Middle frontal gyrus (tissue), 1 donor: Measurements from ENCODE around the gene BRINP3.
"Not testable (repeated sequence)": the region's sequence is repeated elsewhere in the genome, so short reads cannot be mapped to it uniquely, and the experiment has no call there.

ENCODE experiments used
- DNase-seq: peaks from one replicate; pipeline ENCODE4 v3.0.0-alpha.2; 2015; ENCODE audit warnings: low spot score; ENCODE audit errors: extremely low spot score

BRINP3 gene

DNA sequence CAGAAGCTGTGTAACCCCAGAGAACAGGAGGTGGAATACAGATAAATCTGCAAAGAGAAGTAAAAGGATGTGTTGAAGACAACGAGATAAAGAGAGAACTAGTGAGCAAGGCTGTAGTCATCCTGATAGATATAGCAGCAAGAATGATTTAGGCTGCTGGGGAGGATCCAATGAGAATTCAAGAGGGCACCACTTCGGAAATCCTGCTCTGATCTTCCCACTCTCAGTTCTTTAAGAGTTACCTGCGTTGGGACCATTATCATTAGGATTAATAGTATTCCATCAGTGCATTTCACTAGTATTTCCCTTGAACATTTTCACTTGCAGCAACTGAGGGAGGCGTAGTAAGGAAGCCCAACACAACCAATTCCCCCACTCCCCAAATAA is at the start of gene BRINP3:
Gene BRINP3 (minus strand): TSS at position 103 of the 387 bp plus-strand sequence.
- DNase-seq = no peak

DNA sequence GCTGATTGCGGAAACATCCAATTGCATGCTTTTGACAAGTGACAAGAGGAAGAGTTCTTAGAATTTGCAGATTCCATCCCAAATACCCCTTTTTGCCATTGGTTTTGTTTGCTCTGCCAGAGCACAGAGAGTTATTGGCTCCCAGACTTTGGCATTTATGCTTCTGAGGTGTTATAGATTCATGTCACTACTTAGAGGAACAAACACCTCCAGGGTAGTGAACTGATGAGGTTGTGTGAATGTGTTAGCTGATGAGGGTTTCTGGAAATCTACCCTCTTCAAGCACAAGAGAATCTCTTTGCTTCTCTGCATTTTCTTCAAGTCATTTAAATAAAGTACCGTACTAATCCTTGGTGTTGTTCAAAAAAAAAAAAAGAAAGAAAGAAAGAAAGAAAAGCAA is 33.9 kb upstream of the BRINP3 start:
- DNase-seq = no peak

DNA sequence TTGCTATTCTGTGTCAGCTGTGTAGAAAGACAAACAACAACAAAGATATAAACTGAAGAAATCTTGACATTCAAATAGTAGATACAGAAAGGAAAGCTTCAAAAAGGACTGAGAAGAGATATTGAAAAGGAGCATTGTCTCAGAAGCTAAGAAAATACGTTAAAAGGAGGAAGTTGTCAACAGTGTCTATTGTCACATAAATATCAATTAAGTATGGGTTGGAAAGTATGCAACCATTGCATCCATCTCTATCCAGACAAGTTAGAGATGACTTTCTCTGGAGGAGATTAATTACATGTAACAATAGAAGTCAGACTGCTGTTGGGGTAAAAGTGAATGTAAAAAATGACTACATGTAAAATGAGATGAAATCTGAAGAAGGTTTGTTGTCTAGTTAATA is 29.7 kb upstream of the BRINP3 start:
- no peak for DNase-seq

DNA sequence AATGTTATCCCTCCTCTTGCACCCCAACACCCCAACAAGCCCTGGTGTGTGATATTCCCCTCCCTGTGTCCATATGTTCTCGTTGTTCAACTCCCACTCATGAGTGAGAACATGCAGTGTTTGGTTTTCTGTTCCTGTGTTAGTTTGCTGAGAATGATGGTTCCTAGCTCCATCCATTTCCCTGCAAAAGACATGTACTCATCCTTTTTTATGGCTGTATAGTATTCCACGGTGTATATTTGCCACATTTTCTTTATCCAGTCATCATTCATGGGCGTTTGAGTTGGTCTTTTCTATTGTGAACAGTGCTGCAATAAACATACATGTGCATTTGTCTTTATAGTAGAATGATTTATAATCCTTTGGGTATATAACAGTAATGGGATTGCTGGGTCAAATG is 26.9 kb upstream of the BRINP3 start:
- DNase-seq = not testable (repeated sequence)

DNA sequence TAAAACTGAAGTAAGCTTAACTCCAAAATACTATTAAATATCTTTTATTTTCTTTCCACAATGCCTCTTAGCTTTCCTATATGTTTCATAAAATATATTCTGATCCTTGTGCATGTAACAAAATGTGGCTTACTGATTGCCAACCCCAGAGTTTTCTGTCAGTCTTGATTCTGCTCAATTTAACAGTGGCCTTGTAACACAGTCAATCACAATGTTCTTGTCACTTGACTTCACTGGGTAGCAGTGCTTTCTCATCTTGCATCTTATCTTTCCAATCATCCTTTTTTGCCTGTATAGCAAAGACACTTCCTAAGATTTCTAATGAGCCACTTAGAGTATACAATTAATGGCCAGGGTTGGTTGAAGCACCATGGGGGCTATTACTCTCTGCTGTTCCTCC is 19.9 kb upstream of the BRINP3 start:
- no peak for DNase-seq

DNA sequence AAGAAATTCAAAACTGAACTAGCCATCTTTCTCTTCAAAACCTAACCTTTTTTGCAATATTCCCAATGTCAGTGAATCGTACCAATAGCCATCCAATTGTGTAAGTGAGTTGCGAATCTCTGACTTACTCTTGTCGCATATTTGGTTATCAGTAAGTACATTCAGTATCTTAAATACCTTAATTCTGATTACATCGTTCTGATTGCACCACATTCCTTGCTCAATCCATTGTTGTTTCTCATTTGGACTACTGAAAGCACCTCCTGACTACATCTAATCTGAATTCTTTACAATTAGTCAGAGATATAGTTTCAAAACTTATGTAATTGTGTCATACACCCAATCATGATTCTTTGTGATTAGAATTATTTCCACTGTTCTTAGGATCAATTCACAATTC is 16.8 kb upstream of the BRINP3 start:
- DNase-seq = no peak

DNA sequence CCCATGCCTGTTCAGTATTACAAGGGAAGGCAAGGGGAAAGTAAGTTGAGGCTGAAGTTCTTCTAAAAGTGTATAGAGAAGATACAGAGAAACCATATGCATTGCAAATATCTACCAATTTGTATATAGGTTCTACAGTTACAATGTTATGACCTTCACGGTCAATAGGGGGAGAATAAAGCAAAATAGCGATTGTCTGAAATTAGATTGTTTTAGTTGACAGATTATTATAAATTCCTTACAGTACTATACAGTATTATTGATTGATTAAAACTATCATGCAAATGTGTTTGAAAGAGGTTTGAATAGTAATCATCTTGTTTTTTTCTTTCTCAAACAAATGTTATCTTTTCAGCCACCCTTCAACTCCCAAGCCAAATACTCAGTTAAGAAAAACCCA is 13.7 kb upstream of the BRINP3 start:
- DNase-seq = no peak

DNA sequence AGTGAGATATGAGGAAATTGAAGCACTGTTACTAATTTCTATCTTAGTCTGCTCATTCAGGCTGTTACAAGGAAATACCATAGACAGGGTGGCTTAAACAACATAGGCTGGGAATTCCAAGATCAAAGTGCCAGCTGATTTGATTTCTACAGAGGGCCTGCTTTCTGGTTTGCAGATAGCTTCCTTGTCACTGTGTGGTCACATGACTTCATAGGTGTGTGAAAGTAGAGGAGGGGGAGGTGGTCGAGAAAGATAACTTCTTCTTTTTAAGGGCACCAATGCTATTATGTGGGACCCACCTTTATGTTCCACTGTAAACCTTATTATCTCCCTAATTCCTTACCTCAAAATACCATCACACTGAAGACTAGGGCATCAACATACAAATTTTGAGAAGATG is 6.4 kb upstream of the BRINP3 start:
- DNase-seq = no peak

DNA sequence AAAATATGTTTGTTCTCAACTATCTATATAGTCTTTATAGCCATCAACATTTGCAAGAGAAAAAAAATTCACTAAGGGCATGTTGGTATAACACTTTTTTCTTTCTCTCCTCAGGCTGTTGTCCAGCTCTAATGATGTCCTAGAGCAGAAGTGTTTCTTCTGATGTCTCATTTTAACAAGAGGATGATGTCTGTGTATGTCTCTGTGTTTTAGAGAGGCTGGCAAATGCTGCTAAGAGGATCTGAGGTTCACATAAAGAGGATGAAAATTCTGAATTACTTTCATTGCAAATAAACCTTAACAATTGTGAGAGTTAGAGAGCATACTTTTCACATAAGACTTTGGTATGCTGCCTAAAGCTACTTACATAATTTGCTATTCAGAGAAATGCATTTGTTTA is 2.6 kb upstream of the BRINP3 start:
- no peak for DNase-seq

DNA sequence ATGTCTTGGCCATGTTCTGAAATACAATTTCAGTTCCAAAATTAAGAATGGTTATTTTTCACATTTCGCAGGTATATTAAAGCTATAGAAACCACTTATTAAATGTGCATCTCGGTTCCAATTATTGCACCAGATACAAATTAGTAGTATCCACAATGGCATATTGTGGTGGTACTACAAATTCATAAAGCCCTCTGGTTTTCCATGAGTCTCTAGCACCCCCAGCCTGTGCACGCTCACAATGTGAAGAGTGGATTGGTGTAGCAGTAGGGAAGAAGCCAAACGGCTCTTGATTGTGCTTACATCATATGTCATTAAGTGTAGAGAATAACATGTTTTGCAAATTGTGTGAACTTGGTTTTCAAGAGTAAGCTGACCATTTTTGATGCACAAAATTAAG is 1.9 kb upstream of the BRINP3 start:
- DNase-seq = no peak

DNA sequence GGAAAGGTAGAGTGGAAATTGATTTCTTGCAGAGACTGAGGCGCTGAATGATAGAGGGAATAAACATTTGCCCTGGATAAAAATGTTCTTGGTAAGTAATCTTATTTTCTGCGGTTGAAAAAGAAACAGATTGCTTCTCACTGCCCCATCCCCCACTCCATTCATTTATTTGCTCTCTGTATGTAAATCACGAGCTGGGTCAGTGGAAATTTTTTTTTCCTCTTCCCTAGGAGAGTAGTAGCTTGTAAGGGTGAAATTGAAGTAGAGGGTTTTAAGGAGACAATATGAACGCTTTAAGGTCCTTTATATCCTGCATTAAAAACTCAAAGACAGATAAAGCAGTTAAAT is 1.4 kb upstream of the BRINP3 start:
- DNase-seq = no peak

DNA sequence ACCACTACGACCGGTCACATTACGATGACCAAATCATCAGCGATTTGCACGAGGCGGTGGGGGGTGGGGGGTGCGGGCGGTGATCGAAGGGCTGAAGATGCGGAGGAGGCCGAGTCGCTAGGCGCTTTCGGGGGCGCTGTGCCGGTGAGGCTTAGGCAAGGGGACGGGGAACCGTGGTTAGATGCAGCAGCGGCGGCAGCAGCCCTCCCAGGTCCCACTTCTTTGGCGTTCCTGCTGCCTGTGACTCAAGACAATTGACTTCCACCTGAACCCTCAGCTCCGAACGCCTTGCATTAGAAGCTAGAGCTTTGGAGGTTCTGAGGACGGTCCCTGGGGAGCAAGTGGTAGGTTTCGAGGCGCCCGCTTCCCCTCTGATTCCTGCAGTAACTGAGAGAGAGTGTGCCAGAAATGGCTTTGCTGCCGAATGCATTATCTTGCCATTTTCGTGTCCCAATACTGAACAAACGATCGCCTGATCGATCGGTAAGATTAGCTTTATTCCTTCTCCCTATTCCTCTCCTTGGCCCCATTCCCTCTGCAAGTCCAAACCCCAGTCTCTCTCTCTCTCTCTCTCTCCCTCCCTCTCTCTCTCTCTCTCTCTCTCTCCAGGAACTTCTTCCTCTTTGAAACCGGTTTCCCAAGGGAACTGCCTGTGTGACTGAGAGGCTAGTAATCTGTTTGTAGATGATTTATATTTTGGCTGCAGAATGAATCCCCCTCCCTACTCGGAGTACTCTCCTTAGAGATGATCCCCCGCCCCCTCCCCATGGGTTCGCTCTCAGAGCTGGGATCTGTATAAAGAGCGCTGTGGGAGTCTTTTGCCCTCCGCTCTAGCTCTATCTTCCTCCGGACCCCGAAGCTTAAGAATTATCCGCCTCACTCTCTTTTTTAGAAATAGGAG is 735 bp upstream of the BRINP3 start:
- DNase-seq = no peak

DNA sequence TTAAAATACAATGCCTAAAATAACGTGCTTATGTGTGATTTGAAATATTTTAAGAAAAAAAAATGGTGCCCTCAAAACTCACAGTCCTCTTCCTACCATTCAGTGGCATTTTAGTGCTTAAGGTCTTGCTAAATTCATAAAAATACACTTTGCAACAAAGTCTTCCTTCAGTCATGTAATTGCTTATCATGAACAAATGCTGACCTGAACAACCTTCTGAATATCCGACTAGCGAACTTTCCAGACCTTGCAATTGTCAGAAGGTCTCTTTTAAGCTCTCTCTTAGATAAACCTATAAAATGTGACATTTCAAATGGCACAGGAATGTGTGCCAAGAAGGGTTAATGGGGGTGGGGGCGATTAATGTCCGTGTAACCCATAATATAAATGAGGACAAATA is 858 bp downstream of the BRINP3 start:
- no peak for DNase-seq

DNA sequence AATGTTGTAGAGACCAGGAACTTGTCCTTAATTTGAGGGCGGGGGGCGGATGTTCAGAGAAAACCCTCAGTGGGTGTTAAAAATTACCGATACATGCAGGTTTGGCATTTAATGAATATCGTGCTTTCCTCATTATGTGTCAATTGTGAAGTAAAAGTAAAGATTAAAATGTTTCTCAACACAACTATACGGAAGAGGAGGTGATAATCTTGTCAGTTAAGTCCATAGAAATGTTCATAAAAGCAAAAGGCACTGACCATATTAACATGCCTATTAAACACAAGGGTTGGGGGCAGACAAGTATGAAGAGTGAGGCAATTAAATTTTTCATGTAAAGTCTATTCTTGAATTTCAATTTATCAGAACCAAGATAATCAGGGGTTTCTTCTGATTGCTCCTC is 1.3 kb downstream of the BRINP3 start:
- DNase-seq = no peak

DNA sequence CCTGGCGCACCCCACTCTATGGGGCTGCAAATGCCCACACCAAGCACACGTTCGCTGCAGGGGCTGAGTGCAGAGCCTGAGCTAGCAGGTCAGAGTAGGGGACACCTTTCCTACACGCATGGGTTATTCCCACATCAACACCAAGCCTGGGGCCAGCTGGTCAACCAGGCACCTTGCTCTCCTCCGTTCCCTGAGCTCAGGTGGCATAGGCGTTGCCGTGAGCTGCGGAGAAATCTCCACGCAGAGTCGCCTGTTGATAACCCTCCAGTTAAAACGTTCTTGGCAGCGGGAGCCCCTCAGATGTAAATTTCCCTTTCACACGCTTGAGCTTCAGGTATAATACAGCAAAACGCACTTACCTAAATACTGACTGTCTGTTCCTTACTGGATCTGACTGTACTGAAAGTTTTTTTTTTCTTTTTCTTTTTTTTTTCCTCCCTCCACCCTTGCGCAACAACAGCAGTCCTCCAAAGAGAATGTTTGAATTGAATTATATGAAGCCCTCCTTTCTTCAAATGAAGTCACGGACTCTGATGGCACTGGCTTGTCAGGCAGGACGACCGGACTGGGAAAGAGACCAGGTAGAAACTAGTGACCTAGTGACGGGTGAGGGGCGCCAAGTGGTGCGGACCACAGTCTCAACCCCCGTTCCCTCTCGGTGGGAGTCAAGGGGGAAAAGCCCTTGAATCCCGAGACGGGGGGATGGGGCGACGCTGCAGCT is 2.1 kb downstream of the BRINP3 start:
- no peak for DNase-seq

DNA sequence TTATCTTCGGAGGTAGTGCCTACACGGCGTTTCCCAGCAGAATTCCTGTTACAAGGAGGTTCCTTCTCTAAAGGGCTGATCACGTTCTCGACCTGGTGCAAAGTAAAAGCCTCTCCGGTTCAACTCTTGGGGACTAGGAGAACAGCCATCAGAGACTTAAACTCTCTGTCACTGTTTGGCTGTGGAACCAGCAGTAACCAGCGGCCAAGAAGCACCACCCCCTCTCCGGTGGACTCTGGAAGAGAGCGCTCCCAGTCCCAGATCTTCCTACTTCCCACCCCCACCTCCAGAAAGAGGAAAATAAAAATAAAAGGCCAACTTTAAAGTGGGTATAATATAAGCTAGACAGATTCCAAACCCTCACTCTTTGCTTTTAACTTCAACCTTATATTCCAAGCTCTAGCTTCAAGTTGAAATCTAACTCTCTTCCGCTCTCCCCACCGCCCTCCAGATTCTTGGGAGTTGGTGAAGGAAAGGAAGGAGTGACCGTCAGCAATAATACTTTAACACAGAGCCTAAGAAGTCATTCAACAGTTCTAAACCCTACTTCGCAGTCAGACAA is 2.9 kb downstream of the BRINP3 start:
- DNase-seq = no peak

DNA sequence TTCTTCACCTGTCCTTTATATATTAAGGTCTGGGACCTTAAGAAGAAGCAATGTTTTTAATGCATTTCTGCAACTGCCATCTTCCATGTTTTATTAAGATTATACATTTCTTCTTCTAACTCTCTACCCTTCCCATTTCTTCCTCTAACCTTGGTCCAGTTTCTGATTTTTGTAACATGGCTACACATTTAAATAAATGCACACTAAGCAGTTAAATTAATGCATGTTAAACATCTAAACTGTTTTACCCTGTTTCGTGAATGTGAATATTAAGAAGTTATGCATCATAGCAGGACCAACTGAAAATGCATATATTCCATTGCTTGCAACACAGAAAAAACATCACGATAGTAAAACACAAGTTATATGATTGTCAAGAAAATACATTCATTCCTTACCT is 3.7 kb downstream of the BRINP3 start:
- DNase-seq = no peak

DNA sequence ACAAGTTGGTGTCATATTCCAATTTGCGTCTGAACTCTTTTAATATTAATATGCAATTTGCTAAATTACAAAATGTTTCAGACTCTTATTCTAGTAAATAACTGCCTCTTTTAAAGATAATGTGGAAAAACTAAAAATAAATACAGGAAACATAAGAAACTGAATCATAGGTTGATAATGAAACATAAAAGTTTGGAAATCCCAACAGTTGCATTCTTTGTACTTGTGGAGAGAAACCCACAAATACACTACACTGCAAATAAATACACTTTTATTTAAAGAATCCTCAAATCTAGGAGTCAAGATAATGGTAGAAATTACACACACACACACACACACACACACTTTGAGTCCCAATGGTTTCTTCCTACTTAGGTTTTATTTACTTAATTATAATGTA is 5.2 kb downstream of the BRINP3 start:
- DNase-seq = no peak

DNA sequence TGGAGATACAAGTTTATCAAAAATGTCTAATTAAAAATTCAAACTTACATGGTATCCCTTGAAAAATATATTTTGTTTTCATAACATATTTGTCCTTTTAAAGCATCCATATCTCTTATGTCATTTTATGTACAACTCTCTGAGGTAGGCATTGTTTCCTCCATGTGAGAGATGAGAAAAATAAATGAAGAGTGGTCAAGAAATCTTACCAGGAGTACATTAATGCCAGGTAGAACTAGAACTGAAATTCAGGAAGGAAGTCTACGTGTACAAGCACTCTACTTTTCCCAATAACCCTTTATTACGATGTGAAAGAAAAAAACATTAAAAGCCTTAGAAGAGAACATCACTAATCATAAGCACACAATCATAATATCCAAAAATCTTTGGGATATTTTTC is 5.6 kb downstream of the BRINP3 start:
- no peak for DNase-seq

DNA sequence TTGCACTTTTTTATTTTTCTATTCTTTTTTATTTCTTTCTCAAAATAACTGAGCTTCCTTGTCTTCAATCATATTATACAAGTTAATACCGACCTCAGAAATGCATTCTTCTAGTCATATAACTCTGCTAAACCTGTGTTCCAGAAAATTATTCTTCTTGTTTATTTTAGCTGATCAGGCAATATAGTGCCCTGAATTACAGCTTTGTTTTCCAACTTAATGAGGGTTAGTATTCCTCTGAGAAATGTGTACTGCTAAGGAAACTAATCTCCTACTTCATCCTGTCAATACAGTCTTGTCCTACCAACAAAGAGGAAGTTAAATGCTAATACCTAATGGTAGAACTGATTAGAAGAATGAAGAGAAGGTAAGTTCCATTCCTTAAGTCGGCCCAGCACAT is 13.0 kb downstream of the BRINP3 start:
- DNase-seq = no peak

DNA sequence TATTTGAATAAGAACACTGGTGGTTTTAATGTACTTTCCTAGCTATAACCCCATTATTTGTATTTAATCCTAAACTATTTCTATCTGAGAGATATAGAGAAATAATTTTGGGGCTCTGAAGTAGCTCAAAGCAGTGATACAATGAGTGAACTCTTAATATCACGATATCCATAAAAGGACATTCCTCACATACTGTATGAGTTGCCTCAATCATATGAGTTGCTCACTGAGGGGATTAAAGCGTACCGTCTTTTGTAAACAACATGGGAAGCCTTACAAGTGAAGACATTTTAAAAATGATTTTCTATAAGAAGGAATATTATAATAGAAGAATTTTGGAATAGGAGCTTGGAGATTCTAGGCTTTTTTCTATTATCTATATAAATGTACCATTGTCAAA is 21.5 kb downstream of the BRINP3 start:
- no peak for DNase-seq

DNA sequence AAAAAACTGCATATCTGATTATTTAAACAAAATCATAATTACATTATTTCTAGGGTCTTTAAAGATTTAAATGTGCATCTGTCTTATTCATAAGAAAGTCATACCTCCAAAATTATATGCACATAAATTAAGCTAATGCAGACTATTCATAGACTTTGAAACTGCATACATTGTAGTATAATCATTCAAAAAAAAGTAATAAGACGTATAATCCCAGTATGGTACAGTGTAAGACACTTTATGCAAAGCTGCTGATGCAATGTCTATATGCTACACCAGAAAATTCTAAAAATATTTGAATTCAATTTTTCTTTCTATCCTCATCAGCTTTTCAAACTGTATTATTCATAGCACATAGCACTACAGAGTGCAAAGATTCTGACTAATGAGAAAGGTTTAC is 22.0 kb downstream of the BRINP3 start:
- DNase-seq = no peak

DNA sequence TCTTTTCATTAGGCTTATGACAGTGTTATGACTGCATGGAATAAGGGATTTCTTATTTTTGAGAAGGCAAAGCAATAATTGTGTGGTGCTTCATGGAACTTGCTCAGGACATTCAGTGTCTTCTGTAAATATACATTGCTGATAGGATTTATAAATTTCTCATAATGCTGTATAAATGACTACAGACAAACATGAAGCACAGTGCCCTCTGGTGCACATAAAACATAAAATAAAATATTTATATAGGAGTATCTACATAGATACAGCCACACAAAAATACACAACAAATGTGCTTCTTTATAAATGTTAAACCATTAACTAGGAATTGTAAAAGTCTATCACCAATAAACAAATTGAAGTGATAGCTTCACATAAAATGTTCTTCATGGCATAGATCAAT is 24.1 kb downstream of the BRINP3 start:
- no peak for DNase-seq
